Measurements from ENCODE around the gene MAPKAP1.
A peak's percentile ranks its signal among the peaks of the same experiment; 100 is the strongest.

The MAPKAP1 gene

GRCh38 chr9:125642311-125642710 lies 64.7 kb downstream of the MAPKAP1 start:
- no peak for DNase-seq

GRCh38 chr9:125639057-125639456 lies 68.0 kb downstream of the MAPKAP1 start:
- DNase-seq, result no peak

DNA sequence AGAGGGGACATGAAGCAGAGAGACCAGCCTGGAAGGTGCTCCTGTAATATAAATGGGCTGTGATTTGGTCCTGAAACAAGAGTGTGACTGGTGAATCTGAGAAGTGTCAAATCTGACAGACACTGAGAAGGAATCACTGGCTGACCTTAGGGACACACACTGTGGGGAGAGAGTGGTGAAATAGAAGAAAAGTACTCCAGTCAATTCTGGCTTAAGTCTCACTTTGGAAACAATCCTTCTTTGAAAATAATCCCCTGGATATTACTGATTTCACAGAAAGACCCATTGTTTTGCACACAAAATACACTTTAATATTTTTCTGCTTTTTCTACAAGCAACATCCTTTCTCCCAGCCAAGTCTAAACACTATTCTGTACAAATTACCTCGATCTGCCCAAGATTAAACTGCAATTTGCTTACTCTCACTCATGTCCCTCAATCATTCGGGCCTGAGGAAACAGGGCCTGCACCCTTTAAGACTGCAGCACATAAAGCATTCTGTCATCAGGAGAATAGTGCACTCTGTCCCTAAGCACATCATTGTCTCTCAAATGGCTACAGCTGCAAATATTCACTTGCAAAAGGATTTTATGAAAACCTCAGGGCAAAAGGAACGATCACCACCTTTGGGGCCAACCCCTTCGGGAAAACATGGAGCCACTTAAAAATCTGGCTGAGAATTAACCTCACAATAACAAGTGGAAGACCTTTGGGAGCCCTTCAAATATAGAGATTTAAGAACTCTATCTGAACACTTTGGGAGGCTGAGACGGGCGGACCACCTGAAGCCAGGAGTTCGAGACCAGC lies 68.6 kb downstream of the MAPKAP1 start:
- DNase-seq, result no peak

DNA sequence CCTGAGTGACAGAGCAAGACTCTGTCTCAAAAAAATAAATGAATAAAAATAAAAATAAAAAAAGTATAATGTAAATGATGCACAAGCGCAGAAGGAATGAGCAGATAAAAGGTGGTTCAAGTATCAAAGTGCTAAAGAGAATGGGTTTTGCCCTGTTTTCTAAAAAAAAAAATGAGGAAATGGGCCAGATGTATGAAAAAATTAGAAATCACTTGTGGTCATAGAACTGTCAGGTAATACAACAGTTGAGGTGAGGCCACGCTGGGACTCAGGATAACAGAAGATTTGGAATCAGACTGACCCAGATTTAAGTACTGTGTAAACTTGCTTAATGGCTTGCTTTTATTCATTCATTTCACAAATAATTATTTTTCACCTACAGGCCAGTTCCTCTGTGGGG lies 69.8 kb downstream of the MAPKAP1 start:
- no peak for DNase-seq

GRCh38 chr9:125635888-125636287 lies 71.1 kb downstream of the MAPKAP1 start:
- no peak for DNase-seq

DNA sequence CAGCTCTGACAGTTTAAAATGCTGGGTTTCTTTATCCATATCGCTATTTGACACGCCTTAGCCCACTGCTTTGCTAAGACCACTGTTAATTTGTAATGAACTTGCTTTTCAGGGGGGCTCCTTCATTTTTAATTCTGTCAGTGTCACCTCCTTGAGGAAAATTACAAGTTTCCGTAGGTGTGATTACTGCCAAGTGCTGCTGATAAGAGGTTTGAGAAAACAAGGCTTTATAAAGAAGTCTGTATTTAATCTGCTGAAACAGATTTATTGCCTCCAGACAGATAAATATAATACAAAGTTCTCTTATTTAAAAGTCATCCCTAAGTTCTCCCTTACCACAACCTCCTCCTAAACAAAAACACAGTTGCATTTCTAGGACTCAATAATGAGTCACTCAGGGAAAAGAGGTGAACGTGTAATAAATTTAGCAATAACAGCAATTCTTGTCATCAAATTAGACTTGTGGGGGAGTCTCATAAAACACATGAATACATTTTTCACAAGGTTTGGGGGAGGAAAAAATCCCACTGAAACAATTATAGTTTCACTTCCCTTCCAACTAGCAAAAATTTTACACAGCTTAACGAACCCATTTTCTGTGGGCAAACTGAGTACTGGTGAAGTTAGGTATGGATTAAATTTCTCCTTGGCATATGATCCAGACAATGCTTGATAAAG lies 72.8 kb downstream of the MAPKAP1 start:
- peak; percentile 77 to 95 for DNase-seq

- DNase-seq, result peak; percentile 78 to 89
Measured at GRCh38 chr9:125633116-125633745, 73.8 kb downstream of the MAPKAP1 start.

- DNase-seq, result peak; percentile 82 to 94
Measured at GRCh38 chr9:125632321-125633115, 74.5 kb downstream of the MAPKAP1 start.

- DNase-seq, result peak; percentile 61 to 76
Measured at GRCh38 chr9:125631391-125632085, 75.5 kb downstream of the MAPKAP1 start.

- no peak for DNase-seq
Measured at GRCh38 chr9:125630436-125630835, 76.6 kb downstream of the MAPKAP1 start.

- peak; percentile 60 to 61 for DNase-seq
Measured at GRCh38 chr9:125629446-125629845, 77.6 kb downstream of the MAPKAP1 start.

GRCh38 chr9:125626187-125626586 lies 80.8 kb downstream of the MAPKAP1 start:
- no peak for DNase-seq

DNA sequence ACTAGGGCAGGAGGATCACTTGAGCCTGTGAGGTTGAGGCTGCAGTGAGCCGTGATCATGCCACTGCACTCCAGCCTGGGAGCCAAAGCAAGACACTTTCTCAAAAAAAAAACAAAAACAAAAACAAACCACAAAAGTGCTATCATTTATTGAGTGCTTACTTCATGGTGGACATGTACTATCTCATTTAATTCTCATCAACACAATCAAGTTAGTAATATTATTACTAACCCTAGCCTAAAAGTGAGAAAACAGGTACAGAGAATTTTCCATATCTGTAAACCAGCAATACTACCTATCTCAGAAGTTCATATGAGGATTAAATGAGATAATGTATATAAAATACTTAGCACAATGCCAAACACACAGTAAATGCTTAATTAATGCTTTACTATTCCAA lies 85.8 kb downstream of the MAPKAP1 start:
- DNase-seq, result no peak

- no peak for DNase-seq
Measured at GRCh38 chr9:125620216-125620615, 86.8 kb downstream of the MAPKAP1 start.

DNA sequence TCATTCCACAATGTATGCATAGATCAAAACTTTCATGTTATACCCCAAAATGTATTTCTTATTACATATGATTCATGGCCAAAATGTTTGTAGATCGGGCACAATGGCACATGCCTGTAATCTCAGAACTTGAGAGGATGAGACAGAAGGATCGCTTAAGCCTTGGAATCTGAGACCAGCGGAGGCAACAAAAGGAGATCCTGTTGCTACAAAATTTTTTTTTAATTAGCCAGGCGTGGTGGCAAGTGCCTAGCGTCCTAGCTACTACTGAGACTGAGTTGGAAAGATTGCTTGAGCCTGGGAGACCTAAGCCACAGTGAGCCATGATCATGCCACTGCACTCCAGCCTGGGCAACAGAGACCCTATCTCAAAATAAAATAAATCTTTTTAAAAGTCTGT lies 89.9 kb downstream of the MAPKAP1 start:
- no peak for DNase-seq

DNA sequence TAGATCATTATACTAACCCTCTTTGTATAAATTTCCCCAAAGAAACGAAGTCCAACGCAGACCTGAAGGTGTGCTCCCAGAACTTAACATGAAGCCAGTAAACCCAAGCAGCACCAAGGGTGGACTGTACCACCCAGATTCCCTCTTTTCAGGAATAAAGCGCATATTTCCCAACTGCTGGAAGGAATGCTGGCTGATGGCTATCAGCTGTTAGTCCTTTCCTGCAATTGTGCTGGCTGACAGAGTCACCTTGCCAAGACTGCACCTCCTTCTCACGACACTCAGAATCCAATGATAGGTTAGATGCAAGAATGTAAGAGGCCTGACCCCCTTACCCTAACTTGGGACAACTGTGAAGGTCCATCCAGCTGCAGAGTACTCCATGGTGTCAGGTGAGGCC lies 93.9 kb downstream of the MAPKAP1 start:
- DNase-seq, result no peak

DNA sequence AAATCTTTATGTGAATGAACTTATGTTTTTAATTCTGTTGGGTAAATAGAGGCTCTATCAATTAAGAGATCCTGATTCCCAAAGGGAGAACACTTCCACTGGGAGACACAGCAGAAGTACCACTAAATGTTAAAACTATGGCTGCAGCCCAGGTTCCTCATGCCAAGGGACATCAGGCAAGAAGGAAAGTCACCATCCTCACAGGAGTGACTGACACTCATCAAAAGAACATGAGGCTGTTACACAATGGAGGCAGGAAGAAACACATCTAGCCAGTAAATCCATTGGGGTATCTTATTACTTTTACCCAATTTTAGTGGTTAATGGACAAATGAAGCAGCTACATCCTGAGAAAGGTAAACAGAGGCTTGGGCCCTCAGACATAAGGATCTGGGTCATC lies 94.4 kb downstream of the MAPKAP1 start:
- no peak for DNase-seq

- no peak for DNase-seq
Measured at GRCh38 chr9:125611121-125611765, 95.8 kb downstream of the MAPKAP1 start.

- no peak for DNase-seq
Measured at GRCh38 chr9:125609744-125610143, 97.3 kb downstream of the MAPKAP1 start.

DNA sequence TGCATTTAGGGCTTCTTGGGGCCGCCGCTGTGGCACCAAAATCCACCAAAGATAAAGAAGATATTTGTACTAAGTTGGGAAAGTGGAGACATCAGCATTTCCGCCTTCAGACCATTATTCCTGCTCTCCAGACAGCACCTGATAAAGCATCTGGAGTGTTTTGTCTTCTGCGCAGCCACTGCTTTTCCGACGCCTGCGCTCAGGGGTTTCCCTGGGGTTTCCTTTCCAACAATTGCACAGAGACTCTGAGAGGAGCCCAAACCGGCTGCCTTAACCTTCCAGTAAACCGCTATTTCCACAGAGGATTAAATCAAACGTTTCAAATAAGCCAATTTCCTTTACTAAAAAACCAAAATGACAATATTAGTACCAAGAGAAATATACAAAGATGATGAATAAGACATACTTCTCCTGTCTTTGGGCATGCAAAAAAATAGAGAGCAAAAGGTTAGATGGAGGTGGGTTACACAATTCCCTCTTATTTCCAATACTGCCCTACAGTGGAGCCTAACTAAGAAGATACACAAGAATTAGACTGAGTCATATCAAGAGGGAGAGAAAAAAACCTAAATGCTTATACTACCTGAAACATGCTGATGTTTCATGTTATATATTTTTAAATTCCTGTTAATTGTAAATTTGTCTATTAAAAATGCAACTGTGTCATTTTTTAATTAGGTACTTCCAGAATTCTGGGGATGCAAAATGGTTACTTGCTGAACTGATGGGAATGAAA lies 98.4 kb downstream of the MAPKAP1 start:
- no peak for DNase-seq

GRCh38 chr9:125604196-125604595 lies 102.8 kb downstream of the MAPKAP1 start:
- no peak for DNase-seq

Data from inflammatory macrophage treated with lipopolysaccharide for 1 hour (primary cell).